ENCODE data around the gene RASGRF2.

DNA sequence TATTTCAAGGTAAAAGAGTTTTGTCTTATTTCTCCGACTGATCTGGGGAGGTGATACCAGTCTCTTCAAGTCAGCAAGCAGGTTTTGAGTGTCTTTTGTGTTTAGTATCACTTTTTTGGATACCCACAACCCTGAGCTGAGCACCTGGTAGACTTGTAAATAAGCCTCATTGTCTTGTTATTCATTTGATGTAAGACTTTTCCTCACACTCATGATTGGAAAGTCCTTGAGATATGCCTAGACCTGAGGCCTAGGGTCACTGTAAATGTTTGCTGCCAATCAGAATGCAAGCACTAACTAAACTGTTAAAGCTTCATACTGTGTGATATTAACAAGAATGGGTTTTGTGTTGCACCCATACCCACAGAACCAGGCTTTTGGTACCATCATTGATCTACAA, 172.2 kb downstream of the RASGRF2 start:
- no peak for TF ChIP-seq POLR2A (IDR thresholded peaks at IDR 0.05; ENCODE audit: low read depth, low read length)
- TF ChIP-seq POLR2AphosphoS5 (IDR thresholded peaks at IDR 0.05; ENCODE audit: low read depth, low read length) = no peak
